GM18508 (cell line): ENCODE results near the gene FADS2.

ENCODE experiments used
- ATAC-seq: cut with Tn5 transposase; IDR thresholded peaks from one replicate; pipeline ENCODE4 v1.9.1; 2021; ENCODE audit warnings: moderate number of reproducible peaks; ENCODE audit not compliant: insufficient read depth, unreplicated experiment

Gene FADS2

GRCh38 chr11:61817471-61818202 lies 10.5 kb upstream of the FADS2 start:
- ATAC-seq = no peak

GRCh38 chr11:61820174-61820573 lies 7.9 kb upstream of the FADS2 start:
- no peak for ATAC-seq

- no peak for ATAC-seq
Observed at GRCh38 chr11:61826930-61827570, 1.1 kb upstream of the FADS2 start.

GRCh38 chr11:61828379-61828628 lies 204 bp downstream of the FADS2 start:
- ATAC-seq = no peak

- no peak for ATAC-seq
Observed at GRCh38 chr11:61828629-61829407, 718 bp downstream of the FADS2 start.

GRCh38 chr11:61829806-61830205 lies 1.7 kb downstream of the FADS2 start:
- ATAC-seq = no peak

- no peak for ATAC-seq
Observed at GRCh38 chr11:61830237-61831105, 2.4 kb downstream of the FADS2 start.

GRCh38 chr11:61832207-61832606 lies 4.1 kb downstream of the FADS2 start:
- no peak for ATAC-seq

- ATAC-seq = no peak
Observed at GRCh38 chr11:61832754-61833153, 4.7 kb downstream of the FADS2 start.

GRCh38 chr11:61833471-61833870 lies 5.4 kb downstream of the FADS2 start:
- no peak for ATAC-seq

- ATAC-seq = no peak
Observed at GRCh38 chr11:61833926-61834277, 5.8 kb downstream of the FADS2 start.

GRCh38 chr11:61834278-61835048 lies 6.4 kb downstream of the FADS2 start:
- ATAC-seq = peak; percentile 71

GRCh38 chr11:61836193-61836592 lies 8.1 kb downstream of the FADS2 start:
- no peak for ATAC-seq

- no peak for ATAC-seq
Observed at GRCh38 chr11:61837411-61838005, 9.4 kb downstream of the FADS2 start.

GRCh38 chr11:61838501-61838900 lies 10.4 kb downstream of the FADS2 start:
- no peak for ATAC-seq

- no peak for ATAC-seq
Observed at GRCh38 chr11:61838921-61839320, 10.8 kb downstream of the FADS2 start.

- no peak for ATAC-seq
Observed at GRCh38 chr11:61839742-61840141, 11.6 kb downstream of the FADS2 start.

- no peak for ATAC-seq
Observed at GRCh38 chr11:61840371-61840770, 12.3 kb downstream of the FADS2 start.

GRCh38 chr11:61841636-61842527 lies 13.8 kb downstream of the FADS2 start:
- ATAC-seq = no peak
